ENCODE data around the gene TPSD1.

TPSD1 gene

DNA sequence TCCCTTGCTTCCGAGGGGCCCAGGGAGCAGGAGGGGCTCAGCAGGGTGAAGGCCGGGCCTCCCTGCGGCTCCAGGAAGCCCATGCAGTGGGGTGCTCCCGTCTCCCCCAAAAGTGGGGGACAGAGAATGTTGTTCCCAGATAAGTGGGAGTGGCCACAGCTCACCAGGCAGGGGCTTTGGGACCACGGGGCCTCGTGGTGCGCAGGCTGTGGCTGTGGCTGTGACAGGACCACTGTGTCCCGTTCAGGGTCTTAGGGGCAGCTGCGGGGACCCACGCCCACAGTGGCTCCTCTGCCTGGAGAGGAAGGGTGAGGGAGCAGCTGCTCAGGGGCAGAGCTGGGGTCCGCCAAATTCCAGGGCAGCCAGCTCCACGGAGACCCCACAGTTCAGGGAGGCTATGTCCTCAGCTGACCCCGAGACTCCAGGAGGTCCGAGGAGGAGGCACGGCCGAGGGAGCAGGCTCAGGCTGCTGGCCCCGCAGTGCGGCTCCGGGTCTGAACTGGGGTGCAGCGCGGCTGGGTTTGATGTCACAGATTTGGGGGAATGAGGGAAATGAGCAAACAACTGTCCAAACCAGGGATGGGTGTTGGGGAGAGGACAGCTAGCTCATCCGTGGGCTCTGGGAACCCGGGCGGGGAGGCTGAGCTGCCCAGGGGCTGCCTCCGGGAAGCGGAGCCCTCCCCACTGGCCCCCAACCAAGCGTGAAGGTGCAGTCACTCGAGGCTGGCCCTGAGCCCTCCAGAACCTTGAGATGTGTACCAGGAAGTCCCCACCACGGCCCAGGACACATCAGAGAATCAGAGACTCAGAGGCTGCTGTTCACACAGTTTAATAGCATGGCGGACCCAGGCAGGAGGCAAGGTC lies 23.4 kb downstream of the TPSD1 start:
- in situ Hi-C loops (cut with HindIII; ENCODE audit: low sequenced_read_pairs), result loop anchor here (25.0 kb wide), 2 partner anchors 108 to 292 kb away; partner anchors contain the start of gene SOX8

DNA sequence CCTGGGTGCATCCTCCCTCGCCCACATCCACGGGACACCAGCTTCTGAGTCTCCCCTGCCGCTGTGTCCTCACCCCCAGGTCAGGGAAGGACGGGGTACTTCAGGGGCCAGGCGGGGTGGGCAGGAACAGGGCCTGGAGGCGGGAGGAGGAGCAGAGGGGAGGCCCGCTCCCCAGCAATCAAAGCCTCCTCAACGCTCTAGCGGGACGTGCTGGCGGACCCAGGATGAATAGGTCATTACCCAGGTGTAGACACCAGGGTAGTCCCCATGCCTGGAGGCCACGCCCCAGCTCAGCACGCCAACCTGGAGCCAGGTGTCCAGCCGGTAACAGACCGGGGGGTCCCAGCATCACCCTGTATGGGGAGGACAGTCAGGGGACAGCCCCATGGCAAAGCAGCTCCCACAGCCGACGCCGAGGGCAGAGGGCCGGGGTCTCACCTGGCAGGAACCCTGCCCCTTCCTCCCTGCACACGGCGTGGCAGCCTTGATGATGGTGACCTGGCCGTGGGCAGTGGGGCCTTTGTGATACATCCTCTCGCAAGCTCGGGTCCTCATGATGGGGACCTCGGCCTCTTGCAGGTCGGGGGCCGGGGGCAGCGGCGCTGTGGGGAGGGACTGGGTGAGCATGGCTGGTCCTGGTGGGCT lies 24.2 kb downstream of the TPSD1 start:
- in situ Hi-C loops (cut with HindIII; ENCODE audit: low sequenced_read_pairs), result loop anchor here (25.0 kb wide), 2 partner anchors 107 to 293 kb away; partner anchors contain the start of gene SOX8

DNA sequence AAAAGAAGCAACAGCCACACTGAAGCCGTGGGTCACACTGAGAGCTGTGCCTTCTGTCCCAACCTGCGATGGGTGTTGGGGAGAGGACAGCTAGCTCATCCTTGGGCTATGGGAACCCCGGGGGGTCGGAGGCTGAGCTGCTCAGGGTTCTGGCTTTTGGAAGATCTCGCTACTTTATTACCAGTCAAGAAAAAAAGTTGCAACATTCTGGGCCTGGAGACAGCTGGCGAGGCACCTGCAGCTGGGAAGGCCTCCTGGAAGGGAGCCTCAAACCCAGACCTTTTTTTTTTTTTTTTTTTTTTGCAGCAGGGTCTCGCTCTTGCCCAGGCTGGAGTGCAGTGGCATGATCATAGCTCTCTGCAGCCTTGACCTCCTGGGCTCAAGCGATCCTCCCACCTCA lies 24.9 kb downstream of the TPSD1 start:
- in situ Hi-C loops (cut with HindIII; ENCODE audit: low sequenced_read_pairs), result loop anchor here (25.0 kb wide), 2 partner anchors 107 to 293 kb away; partner anchors contain the start of gene SOX8

DNA sequence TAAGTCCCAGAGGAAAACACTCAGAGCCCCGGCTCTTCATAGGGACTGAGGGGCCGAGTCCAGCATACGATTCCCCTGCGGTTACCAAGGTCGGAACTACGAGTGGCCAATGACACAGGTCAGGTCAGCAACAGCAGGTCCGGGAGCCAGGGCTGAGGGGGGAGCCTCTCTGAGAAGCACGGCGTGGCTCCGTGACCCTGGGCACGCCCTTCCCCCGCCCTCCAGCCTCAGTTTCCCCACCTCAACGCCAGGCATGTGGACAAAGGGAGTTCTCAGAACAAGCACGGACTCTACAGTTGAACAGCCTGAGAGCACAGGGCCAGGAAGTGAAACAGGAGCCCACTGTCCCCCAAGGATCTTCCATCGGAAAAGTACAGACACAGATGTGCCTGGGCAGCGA lies 25.6 kb downstream of the TPSD1 start:
- in situ Hi-C loops (cut with HindIII; ENCODE audit: low sequenced_read_pairs), result loop anchor here (25.0 kb wide), 2 partner anchors 106 to 294 kb away; partner anchors contain the start of gene SOX8

DNA sequence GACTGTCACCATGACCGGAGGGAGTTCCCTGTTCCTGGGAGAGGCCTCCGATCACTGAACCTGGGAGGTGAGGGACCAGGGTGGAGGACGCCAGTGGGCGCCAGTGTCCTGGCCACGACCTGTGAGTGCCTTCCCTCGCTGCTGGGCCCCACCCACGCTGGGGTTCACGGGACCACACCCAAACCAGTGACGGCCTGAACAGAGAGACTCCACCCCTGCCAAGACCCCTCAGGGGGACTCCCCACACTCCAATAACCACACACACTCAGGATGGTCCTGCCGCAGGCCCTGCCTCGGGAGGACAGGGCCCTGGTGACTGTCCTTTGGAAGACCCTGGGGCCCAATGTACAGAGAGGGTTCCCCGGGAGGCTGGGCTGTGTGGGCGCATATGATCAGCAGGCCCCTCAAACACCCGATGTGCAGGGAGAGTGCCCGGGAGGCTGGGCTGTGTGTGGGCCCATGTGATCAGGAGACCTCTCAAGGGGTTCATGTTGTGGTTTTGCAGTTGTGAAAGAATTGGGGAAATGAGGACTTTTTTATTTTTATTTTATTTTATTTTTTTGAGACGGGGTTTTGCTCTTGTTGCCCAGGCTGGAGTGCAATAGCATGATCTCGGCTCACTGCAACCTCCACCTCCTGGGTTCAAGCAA lies 26.6 kb downstream of the TPSD1 start:
- in situ Hi-C loops (cut with HindIII; ENCODE audit: low sequenced_read_pairs), result loop anchor here (25.0 kb wide), 2 partner anchors 105 to 295 kb away; partner anchors contain the start of gene SOX8

DNA sequence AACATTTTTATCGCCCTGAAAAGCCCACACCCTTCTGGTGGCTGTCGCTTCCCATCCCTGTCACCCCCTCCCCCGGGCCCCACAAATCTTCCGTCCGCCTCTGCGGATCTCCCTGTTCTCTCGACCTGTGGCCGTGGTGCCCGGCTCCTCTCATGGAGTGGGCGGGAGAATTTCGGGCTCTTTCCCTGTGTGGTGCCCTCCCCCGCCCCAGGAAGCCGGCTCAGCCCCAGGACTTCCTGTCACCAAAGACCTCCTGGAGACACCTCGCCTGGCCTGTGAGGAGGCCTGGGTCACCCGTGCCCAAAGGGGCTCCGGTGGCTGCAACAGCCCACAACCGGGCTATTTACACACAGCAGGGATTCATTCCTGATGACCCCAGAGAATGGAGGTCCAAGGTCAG lies 27.4 kb downstream of the TPSD1 start:
- in situ Hi-C loops (cut with HindIII; ENCODE audit: low sequenced_read_pairs), result loop anchor here (25.0 kb wide), 2 partner anchors 104 to 296 kb away; partner anchors contain the start of gene SOX8

DNA sequence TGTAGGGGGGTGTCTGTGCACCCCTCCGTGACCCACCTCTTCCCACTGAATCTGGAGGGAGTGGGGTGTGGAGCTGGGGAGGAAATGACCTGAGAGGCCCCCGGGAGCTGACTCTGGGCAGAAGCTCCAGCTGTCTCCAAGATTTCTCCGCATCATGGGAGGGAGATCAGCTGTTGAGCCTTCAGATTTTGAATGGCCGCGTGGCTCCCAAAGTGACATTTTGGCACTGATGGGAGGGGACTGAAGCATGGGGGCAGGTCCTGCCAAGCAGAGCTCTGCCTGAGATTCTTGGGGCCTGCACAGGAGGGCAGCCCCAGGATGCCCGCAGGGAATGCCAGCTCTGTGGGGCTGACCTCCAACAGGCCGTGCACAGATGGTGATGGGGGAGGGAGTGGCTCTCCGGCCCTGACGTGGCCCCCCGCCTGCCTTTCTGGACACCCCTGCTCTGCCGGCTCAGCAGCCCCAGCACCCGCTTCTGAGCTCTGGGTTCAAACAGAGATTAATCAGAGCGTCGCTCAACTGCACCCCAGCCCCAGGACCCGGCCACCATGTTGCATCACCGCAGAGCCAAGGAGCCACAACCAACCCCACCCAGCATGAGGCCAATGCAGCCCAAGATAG lies 28.2 kb downstream of the TPSD1 start:
- in situ Hi-C loops (cut with HindIII; ENCODE audit: low sequenced_read_pairs), result loop anchor here (25.0 kb wide), 2 partner anchors 103 to 297 kb away; partner anchors contain the start of gene SOX8

DNA sequence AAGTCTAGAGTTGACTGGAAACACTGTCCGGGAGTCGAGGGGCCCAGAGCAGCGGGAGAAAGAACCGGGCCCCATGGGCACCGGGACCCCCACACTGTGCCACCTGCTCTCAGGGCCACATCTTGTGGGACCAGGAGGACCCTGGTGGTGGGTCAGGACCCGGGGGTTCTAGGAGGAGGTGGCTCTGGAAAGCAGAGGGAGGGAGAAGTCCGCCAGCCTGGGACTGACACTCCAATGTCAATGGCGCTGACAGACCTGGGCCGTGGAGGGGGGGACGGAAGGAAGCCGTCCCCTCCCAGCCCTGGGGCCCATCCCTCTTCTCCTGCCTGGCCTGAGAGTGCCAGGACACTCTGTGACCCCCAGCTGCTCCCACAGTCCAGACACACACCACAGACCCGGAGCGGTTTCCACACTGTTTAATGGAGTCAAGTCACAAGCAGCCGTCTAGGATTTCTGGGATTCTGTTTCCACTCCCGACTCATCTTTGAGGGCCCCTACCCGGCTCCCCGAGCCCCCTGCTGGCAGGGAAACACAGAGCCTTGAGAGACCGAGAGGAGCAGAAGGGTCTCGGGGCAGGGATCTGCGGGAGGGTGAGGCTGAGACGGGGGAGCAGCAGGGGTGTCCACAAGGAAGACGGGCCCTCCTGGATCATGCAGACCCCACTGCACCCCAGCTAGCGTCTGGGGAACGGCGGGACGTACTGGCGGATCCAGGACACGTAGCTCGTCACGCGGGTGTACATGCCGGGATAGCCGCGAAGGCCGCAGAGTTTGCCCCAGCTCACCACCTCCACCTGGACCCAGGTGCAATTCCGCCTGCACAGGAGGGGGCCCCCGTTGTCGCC lies 30.0 kb downstream of the TPSD1 start:
- in situ Hi-C loops (cut with HindIII; ENCODE audit: low sequenced_read_pairs), result loop anchor here (25.0 kb wide), 2 partner anchors 101 to 299 kb away; partner anchors contain the start of gene SOX8

DNA sequence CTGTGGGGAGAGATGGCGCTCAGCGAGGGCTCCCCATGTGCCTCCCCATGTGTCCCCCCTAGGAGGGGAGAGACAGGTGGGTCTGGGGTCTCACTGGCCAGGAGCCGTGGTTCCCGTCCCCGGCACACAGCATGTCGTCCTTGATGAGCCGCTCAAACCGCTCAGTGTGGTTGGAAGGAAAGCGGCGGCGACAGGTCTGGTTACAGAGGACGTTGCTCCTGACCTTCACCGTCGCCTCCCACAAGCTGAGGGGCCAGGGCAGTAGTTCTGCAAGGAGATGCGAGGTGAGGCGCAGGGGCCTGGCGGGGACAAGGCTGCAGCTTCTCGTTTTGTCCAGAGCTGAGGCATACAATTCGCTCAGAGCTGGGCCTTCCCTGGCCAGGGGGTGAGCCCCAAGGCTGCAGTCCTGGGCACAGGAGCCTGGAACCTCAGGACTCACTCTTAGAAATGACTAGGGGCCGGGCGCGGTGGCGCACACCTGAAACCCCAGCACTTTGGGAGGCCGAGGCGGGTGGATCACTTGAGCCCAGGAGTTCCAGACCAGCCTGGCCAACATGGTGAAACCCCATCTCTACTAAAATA lies 30.7 kb downstream of the TPSD1 start:
- in situ Hi-C loops (cut with HindIII; ENCODE audit: low sequenced_read_pairs), result loop anchor here (25.0 kb wide), 2 partner anchors 101 to 299 kb away; partner anchors contain the start of gene SOX8

DNA sequence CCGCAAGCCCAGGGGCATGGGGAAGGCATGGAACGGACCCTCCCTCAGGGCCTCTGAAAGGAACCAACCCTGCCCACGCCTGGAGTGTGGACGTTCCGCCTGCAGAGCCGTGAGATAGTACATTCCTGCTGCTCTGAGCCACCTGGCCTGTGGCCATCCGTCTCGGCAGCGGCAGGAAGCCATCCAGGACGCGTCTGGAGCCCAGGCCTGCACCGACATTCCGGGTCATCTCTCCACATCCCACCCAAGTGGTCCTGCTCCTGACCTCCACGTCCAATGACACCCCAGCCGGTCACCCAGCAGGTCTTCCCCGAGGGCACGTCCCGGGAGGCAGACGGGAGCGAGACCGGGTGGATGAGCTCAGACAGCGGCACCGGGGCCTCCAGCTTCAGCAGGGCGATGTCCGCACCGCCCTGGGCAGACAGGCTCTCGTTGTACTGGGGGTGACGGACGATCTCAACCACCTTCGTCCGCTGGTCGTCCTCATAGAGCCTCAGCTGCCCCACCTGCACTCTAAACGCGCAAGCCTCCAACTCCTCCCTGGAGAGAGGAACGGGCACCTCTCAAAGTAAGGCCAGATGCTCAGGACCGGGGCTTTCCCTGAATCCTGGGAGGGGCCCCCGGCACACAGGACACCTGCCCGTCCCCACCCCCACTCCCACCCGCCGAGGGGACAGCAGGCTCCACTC lies 32.3 kb downstream of the TPSD1 start:
- in situ Hi-C loops (cut with HindIII; ENCODE audit: low sequenced_read_pairs), result loop anchor here (25.0 kb wide), 2 partner anchors 99 to 301 kb away; partner anchors contain the start of gene SOX8

DNA sequence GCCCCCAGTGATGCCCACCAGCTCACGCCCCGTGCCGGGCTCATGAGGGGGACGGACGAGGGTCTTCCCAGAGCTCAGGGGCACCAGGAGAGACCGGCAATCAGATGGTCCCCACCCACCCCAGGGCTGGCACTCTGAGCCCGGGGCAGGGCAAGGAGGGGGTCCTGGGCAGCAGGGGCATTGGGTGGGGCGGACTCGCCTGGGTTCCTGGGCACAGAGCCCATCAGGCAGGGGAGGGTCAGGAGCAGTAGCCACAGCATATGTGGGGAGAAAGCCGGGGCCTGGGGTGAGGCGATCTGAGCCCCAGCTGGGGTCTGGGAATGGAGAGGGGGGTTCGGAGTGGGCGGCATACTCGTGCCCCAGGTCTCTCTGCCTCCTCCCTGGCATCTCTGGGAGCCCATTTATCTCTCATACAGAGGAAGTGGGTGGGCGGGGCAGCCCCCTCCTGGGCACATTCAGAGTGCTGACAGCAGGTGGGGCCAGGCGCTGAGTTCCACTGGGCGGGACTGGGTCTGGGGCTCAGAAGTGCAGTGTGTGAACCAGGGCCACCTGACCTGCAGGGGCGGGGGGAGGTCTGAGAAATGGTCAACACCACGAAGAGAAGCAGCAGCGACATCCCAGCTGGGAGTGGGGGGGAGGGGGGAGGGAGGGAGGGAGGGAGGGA lies 33.1 kb downstream of the TPSD1 start:
- in situ Hi-C loops (cut with HindIII; ENCODE audit: low sequenced_read_pairs), result loop anchor here (25.0 kb wide), 2 partner anchors 98 to 302 kb away; partner anchors contain the start of gene SOX8

DNA sequence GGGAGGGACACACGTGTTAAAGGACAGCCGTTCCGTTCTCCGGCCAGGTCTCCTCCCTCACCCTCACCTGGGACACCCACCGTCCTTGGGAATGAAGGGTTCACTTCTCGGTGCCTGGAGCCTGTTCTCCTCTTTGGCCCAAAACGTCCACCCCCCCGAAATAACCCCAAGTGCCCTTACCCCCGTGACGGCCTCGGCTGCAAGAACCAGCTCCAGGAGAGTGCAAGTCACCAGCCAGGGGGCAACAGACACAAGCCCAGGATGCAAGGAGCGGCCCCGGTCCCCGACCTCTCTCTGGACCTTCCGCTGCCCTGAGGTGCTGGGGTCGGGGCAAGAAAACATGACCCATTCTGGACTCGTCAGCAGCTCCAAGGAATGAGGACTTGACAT lies 33.6 kb downstream of the TPSD1 start:
- in situ Hi-C loops (cut with HindIII; ENCODE audit: low sequenced_read_pairs), result loop anchor here (25.0 kb wide), 2 partner anchors 98 to 302 kb away; partner anchors contain the start of gene SOX8

DNA sequence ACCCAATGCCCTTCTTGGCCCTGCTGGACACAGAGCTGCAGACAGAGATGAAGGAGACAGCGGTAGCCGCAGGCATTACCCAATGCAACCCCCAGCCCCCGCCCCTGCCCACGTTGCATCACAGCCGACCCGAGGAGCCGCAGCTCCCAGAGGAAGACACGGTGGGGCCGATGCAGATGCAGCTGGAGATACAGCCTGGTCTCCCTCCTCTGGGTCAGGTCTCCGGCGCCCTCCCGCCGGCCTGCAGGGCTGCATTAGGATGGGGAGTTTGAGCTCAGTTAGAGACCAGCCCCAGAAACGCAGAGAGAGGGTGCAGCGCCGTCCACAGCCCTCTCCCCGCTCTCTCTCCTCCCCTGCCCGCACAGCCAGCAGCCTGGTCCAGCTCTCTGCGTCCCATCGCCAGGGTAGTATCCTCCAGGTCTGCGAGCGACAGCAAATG lies 34.2 kb downstream of the TPSD1 start:
- in situ Hi-C loops (cut with HindIII; ENCODE audit: low sequenced_read_pairs), result loop anchor here (25.0 kb wide), 2 partner anchors 97 to 303 kb away; partner anchors contain the start of gene SOX8

DNA sequence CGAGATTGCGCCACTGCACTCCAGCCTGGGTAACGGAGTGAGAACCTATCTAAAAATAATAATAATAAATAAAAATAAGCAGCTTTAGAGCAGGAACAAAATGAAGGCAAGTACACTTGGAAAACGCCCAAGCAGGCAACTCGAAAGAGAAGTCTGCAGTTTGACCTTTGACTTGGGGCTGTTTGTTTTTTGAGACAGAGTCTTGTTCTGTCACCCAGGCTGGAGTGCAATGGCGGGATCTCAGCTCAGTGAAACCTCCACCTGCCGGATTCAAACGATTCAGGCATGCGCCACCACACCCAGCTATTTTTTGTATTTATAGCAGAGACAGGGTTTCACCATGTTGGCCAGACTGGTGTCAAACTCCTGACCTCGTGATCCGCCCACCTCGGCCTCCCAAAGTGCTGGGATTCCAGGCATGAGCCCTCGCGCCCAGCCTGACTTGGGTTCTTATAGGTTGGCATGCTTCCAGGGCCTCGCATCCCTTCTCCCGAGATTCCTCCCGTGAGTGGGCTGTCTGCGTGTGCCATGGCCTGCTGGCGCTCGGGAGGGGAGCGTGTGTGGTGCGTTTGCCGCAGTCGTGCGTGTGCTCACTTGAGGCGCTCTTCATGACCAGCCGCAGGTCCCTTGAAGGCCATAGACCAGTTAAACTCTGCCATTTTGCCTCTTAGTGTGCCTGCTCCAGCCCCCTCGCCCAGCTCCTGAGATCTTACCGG lies 35.1 kb downstream of the TPSD1 start:
- in situ Hi-C loops (cut with HindIII; ENCODE audit: low sequenced_read_pairs), result loop anchor here (25.0 kb wide), 2 partner anchors 96 to 304 kb away; partner anchors contain the start of gene SOX8

DNA sequence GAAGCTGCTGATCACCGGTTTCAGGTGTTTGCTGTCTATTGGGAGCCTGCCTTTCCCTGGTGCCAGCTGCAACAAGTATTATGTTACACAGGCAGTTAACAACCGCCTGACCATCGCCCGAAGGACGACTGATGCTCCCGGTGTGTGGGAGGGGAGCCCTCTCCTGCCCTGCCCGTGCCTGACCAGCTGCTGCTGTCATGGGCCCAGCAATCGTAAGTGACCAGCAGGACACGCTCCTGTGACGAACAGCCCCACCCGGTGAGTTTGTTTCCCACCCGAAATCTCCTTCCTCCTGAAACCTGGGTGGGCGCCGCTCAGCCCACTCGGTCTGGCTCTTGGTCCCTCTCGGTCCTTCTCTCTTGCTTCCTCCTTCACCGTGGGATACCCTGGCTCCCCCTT lies 35.7 kb downstream of the TPSD1 start:
- in situ Hi-C loops (cut with HindIII; ENCODE audit: low sequenced_read_pairs), result loop anchor here (25.0 kb wide), 2 partner anchors 96 to 304 kb away; partner anchors contain the start of gene SOX8

DNA sequence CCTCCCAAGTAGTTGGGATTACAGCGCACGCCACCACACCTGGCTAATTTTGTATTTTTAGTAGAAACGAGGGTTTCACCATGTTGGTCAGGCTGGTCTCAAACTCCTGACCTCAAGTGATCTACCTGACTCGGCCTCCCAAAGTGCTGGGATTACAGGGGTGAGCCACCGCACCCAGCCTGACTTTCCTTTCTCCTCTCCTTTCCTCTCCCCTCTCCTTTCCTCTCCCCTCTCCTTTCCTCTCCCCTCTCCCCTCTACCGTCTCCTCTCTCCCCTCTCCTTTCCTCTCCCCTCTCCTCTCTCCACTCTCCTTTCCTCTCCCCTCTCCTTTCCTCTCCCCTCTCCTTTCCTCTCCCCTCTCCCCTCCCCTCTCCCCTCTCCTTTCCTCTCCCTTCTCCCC lies 36.3 kb downstream of the TPSD1 start:
- in situ Hi-C loops (cut with HindIII; ENCODE audit: low sequenced_read_pairs), result loop anchor here (25.0 kb wide), 2 partner anchors 95 to 305 kb away; partner anchors contain the start of gene SOX8

DNA sequence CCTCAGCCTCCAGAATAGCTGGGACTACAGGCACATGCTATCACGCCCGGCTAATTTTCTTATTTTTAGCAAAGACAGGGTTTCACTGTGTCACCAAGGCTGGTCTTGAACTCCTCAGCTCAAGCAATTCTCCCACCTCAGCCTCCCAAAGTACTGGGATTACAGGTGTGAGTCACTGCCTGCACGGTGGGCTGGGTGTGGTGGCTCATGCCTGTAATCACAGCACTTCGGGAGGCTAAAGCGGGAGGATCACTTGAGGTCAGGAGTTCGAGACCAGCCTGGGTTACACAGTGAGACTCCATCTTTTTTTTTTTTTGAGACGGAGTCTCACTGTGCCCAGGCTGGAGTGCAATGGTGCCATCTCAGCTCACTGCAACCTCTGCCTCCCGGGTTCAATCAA lies 36.9 kb downstream of the TPSD1 start:
- in situ Hi-C loops (cut with HindIII; ENCODE audit: low sequenced_read_pairs), result loop anchor here (25.0 kb wide), 2 partner anchors 94 to 306 kb away; partner anchors contain the start of gene SOX8

Data from endothelial cell of hepatic sinusoid (primary cell).